GM18505 (cell line): ENCODE results near the gene RNF31.

ENCODE experiments used
- ATAC-seq: cut with Tn5 transposase; IDR thresholded peaks from one replicate; pipeline ENCODE4 v1.9.1; 2021; ENCODE audit not compliant: unreplicated experiment
- POLR2A ChIP-seq: IDR thresholded peaks from 4 replicates; pipeline ENCODE4 v1.6.1; 2011; ENCODE audit warnings: borderline replicate concordance; ENCODE audit not compliant: insufficient read depth, insufficient read length; ENCODE audit errors: extremely low read depth

Gene RNF31

DNA sequence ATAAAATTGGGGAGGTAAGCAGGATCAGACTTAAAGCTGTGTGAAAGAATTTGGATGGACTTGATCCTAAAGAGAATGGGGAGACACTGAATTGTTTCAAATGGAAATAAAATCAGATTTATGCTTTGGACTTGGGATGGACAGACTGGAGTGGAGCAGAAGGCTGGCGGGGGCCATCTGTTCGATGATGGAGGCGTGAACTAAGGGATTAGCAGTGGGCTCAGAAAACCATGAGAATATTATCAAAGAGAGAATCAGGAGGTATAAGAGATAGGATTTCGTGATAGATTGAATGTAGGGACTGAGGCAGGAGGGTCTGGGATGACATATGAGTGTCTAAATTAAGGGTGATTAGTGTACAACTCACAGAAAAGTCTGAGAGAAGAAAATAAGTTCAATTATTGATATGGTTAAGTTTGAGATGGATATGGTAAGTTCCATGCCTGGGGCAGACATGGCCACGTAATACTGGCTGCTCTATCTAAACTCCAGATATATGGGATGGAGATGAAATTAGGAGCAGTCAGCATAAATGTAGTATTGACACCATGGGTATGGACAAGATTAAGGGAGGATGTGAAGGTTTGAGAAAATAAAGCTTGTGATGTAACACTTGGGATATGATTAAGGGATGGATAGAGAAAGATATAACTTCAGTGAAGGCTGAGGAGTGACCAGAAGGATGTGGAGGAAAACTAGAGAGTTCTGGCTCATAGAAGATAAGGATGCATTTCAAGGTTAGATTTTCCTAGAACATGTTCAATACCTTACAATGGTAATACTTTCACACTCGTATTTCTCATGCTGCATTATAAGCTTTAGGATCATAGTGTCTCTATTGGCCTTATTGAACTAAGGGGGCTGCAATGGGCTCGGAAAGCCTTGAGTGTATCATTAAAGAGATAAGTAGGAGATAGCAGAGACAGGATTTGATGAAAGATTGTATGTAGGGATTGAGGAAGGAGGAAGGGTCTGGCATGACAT lies 57.2 kb downstream of the RNF31 start:
- no peak for TF ChIP-seq POLR2A
- no peak for ATAC-seq

DNA sequence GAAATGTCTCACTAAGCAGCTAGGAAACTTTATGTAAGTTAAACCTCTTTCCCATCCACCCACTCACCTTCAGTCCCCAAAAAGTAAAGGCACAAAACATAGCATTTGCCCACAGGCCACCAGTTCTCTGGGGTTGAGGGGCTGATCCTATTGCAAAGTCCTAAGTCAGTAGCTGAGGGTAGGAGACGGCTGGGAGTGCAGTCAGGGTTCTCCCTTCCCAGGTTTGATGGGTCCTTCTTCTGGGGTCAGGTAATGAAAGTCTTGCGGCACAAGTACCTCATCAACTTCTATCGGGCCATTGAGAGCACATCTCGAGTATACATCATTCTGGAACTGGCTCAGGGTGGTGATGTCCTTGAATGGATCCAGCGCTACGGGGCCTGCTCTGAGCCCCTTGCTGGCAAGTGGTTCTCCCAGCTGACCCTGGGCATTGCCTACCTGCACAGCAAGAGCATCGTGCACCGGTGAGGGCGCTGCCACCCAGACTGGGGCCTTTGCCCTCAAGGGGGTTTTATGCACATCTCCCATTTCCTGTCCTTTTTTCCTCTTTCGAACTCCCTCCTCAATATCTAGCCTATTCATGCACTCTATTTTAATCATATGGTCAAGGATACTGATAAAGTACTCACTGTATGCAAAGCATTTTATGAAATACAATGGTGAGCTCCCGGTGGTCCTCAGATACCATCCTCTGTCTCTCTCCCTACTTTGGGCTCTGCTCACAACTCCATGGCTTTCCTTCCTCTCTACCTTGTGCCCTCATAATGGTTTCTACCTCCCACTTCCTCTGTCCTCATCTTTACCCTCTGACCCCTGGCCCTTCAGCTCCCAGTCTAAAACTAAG lies 59.2 kb downstream of the RNF31 start:
- TF ChIP-seq POLR2A: no peak
- no peak for ATAC-seq

DNA sequence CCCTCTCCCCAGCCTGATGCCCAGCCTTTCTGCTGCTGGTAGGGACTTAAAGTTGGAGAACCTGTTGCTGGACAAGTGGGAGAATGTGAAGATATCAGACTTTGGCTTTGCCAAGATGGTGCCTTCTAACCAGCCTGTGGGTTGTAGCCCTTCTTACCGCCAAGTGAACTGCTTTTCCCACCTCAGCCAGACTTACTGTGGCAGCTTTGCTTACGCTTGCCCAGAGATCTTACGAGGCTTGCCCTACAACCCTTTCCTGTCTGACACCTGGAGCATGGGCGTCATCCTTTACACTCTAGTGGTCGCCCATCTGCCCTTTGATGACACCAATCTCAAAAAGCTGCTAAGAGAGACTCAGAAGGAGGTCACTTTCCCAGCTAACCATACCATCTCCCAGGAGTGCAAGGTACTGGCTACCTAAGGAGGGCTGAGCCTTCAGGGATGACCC lies 59.8 kb downstream of the RNF31 start:
- TF ChIP-seq POLR2A: no peak
- no peak for ATAC-seq

DNA sequence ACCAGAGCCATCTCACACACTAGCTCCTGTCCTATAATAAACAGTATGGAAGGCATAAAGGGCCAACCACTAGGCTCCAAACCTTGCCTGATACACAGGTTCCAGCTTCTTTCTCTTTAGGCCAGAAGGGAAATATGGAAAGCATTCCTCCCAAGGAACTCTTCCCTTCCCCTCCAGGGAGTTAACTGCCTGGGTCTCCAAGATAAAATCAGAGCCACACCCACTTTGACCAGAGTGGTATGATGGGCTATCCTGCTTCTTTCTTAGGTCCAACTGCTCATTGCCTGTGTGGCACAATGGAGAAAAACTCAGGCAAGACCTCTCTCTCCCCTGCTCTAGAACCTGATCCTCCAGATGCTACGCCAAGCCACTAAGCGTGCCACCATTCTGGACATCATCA lies 60.3 kb downstream of the RNF31 start:
- TF ChIP-seq POLR2A: no peak
- ATAC-seq: no peak
